SK-MEL-5 (cell line): ENCODE measurements around the gene BAIAP3. TPM values are rescaled to one million over a fixed set of nuclear protein-coding genes. Genes with fewer than 3 reads are reported as not detected.

Source experiments
- DNase-seq: peaks from one replicate; pipeline ENCODE4 v3.0.0-alpha.2; 2016; ENCODE audit warnings: low read depth, low spot score
- in situ Hi-C: cut with HindIII; loops from 2 replicates; pipeline ENCODE4 v1.10.0; 2016; ENCODE audit warnings: low sequenced_read_pairs, high pct_unique_total_duplicates, low pct_unique_long_range_greater_than_20kb
- total RNA-seq: library from RNA; depleted of rRNA; stranded (reverse); fragments of >200 nt; shearing (Covaris generic); gene quantifications from 2 replicates; pipeline ENCODE4 v1.2.3, GENCODE V29; 2014

BAIAP3 gene
- total RNA-seq, 1 experiment from 2014 or later, result 1.2 TPM

DNA sequence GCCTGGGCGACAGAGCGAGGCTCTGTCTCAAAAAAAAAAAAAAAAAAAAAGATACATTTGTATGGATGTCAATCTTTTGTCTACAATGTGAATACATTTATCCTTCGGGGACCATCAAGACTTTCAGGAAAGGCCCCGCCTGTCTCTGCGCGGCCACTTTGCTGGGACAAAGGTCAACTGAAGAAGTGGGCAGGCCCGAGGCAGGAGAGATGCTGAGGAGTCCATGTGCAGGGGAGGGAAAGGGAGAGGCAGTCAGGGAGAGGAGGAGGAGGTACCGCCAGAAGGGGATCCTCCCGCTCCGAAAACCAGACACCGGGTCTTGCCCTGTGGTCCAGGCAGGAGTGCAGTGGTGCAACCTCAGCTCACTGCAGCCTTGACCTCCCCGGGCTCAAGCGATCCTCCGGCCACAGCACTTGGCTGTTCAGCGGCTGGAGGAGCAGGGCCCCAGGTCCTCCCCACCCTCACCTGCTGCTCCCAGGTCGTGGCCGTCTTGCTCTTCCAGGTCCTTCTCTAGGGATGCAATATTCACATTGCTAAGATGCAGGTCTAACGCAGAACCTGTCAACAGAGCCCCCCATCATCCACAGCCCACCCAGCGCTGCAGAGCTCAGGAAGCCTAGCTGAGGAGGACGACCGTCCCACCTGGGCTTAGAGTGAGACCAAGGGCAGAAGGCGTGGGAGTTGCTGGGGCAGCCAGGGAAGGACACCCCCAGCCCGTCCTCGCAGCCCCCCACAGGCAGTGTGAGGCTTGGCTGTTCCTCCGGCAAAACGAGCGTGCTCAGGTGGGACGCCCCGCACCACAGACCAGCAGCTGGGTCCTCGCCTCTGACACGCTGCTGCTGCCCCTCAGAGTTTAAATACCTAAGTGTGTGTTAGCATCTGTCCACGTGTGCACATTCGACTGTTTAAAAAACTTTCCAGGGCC, 37.9 kb downstream of the BAIAP3 start:
- DNase-seq, result no peak
- in situ Hi-C loops, result no loop called here

DNA sequence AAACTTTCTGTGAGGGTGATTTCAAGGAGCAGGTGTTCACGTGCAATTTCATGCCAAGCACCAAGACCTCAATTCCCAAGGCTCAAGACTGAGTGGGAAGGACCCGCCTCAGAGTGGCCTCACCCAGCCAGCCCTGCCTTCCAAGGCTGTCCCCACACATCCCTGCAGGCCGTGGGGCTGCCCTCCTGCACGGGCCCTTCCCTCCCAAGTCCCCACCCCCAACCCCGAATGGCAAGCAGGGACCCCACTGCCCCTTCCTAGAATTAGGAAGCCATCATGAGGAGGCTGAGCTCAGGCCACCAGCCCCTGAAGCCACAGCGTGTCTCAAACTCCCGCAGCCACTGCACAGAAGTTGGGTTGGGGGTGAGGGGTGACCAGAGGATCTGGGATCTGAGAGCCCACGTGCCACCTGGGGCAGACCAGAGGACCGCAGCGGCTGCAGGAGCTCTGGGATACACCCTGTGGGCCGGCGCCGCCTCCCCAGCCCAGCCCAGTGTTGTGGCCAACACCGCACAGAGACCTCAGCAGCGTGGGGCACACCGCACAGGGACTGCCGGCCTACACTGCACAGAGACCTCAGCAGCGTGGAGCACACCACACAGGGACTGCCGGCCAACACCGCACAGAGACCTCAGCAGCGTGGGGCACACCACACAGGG, 39.0 kb downstream of the BAIAP3 start:
- no peak for DNase-seq
- in situ Hi-C loops, result no loop called here

DNA sequence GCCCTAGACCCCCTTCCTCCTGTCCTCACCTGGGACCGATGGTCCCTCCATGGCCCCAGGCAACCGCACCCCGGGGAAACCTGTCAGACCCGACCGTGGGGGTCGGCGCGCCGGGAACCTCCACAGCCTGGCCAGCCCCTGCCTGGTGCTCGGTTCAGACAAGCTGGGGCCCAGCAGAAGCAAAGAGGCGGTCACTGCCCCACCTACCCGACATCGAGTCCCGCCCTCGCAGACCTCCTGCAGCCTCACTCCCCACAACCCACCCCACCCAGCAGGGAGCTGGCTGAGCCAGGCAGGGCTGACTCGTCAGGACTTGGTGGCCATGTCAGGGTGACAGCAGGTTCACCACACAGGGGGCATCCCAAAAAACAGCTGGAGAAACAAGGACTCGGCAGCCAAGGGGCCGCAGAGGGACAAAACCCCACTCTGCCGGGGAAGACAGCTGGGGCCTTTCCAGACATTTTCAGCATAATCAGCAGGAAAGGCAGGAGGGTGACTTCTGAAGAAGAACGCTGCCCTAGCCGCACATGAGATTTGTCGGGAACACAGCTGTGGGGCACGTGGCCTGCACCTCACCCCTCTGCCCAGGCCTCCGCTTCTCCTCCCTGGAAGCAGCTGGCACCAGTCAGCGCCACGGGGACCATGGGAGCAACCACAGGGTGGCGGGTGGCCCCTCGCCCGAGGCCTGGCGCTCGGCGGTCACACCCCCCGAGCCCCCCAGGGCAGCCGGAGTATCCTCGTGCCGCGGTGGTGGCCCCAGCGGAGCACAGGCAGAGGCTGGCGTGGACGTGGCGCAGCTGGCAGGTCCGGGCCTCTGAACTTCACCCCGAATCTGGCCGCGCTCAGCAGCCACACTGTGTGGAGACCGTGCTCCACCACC, 41.2 kb downstream of the BAIAP3 start:
- no peak for DNase-seq
- in situ Hi-C loops, result no loop called here

DNA sequence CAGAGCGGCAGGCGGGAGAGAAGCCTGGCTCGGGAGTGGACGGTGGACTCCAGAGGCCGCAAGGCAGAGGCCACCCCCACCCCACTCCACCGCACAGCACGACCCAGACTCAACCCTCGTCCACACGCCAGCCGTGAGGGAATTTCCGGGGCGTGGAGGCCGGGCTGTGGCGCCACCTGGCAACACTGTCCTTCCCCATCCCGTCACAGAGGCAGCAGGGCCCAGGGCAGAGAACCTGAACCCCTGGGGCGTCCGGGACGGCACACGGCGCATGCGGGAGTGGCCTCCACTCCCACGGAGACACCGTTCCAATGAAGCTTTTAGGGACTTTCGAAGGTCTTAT, 41.8 kb downstream of the BAIAP3 start:
- in situ Hi-C loops, result no loop called here
- DNase-seq, result no peak

DNA sequence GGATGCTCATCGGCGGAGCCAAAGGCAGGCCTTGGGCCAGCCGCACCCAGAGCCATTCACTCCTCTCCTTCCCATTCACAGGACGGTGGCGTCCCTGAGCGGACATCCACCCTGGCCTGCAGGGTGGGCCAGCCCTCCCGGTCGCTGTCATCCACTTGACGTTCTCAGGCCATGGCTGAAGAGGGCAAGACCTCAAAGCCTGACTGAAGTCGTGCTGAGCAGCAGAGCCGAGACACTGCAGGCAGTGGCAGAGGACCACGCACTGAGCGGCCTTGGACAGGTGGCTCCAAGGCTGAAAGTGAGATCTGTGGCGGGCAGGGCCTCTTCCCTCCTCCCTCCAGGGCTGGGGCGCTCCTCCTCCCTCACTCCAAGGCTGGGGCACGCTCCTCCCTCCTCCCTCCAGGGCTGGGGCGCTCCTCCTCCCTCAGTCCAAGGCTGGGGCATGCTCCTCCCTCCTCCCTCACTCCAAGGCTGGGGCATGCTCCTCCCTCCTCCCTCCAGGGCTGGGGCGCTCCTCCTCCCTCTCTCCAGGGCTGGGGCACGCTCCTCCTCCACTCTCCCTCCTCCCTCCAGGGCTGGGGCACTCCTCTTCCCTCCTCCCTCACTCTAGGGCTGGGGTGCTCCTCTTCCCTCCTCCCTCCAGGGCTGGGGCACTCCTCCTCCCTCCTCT, 42.4 kb downstream of the BAIAP3 start:
- in situ Hi-C loops, result no loop called here
- DNase-seq, result no peak

DNA sequence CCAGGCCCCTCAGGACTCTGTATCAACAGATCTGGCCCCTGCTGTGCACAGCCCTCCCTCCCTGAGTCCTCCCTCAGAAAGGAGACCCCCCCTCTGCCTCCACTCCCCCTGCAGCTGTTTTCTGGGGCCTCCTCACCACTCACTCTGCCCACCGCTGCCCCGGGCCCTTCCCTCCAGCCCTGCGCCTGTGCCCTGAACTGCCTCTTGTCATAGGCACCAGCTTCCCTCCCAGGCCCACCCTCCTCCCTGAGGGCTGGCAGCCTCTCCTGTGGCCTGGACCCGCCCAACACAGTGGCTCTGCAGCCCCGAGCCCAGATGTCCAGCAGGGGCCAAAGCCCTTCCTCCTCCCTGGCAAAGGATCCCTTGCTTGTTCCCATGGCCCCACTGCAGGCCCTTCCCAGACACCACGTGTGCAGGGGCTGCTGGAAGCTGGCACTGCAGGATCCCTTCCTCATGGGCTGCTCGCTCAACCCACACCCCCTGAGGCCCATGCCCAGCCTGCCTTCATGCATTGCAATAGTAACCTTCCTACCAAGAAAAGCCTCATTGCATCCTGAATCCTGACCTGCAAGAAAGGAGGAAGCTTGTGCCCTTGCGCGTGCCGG, 44.1 kb downstream of the BAIAP3 start:
- in situ Hi-C loops, result no loop called here
- DNase-seq, result no peak

DNA sequence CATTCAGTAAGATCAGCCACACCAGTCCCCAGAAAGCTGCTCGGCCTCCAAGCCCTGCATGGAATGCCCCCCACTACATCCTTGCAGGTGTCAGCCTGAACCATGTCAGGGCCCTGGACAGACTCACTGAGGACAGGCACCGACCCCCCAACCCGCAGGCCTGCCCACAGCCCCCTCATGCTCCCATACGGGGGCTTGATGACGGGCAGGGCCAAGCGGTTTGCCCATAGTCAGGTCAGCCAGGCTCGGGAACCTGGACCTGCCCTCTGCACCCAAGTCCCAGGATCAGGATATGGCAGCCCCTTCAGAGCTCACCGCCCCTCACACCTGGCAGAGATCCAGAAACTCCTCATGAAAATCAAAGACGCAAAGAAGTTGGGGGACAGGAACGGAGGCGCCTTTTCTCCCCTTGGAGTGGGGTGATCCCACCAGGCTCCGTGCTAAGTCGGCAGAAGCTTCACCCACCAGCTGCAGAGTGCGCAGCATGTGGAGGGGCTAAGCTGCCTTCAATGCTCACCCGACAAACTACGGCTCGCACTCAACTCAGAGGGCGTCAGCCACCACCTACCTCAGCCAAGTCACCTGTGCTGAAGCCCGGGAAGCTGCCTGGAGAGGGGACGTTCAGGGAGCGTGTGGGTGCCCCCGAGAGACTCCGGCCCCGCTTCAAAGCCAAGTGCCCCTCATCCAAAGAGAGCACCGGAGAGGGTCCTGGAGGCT, 44.8 kb downstream of the BAIAP3 start:
- no peak for DNase-seq
- in situ Hi-C loops, result no loop called here

DNA sequence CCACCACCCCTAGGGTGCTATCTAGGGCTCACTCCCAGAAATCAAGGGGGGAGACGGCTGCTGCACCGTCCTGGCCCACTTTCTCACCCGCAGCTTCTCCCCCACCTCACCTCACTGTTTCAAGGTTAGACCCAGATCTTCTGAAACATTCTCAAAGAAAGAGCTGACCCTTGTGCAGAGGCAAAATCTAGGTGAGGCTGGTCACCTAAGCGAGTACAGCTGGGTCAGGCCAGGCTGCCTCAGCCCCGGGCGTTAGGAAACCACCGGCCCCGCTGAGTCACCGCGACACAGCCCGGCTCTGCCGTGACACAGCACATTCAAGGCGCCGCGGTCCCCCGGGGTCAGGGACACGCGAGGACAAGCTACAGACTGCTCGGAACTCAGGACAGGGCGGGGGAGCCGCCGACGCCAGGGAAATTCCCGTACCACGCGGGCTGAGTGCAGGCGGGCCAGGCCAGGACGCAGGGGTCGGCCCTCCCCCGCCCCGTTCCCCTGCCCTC, 45.4 kb downstream of the BAIAP3 start:
- peak; percentile 41 for DNase-seq
- in situ Hi-C loops, result no loop called here

DNA sequence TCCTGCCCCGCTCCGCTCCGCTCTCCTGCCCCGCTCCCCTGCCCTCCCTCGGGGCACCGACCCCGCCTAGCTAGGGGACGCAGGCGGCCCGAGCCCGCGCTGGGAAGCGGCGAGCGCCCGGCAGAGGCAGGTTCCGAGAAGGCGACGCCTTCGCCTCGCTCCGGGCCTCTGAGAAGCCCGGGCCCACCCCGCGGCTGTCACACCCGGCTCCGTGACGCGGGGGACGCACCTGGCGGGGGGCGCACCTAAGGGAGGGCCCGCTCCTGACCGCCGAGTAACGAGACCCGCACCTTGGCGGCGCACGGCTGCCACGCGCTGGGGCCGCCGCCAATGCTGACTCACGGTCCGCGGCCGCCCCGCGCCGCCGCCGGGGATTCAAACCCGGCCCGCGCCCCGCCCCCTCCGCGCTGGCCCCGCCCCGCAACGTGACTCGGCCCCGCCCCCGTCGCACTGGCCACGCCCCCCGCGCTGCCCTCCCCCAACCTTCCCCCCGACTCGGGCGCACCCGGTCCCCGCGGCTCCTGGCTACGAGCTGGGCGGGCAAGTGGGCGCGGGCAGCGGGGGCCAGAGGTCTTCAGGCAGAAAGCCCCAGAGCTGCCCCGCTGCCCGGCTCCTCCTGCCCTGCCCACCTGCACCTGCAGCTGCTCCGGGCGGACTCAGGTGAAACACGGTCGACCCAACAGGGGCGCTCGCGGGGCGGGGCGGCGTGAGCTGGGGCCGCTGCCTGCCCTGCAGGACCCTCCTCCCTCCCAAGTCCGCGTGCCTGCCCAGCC, 46.0 kb downstream of the BAIAP3 start:
- peak; percentile 41 for DNase-seq
- in situ Hi-C loops, result no loop called here

DNA sequence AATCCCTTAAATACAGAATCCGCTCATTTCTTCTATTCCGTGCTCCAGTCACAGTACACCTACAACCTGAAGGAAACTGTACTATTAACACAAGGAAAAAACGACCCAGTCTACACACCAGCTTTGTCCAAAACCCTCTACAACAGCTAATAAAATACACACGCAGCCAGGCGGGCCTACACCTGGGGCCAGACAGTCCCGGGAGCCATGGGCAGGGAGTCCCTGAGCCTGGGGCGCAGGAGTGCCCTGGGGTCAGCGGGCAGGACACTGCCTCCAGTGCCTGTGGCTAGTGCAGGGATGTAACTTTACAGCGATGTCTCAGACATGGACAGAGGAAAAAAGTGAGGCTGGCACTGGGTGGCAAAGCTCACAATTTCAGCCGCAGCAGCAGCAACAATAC, 46.8 kb downstream of the BAIAP3 start:
- DNase-seq, result no peak
- in situ Hi-C loops, result no loop called here

DNA sequence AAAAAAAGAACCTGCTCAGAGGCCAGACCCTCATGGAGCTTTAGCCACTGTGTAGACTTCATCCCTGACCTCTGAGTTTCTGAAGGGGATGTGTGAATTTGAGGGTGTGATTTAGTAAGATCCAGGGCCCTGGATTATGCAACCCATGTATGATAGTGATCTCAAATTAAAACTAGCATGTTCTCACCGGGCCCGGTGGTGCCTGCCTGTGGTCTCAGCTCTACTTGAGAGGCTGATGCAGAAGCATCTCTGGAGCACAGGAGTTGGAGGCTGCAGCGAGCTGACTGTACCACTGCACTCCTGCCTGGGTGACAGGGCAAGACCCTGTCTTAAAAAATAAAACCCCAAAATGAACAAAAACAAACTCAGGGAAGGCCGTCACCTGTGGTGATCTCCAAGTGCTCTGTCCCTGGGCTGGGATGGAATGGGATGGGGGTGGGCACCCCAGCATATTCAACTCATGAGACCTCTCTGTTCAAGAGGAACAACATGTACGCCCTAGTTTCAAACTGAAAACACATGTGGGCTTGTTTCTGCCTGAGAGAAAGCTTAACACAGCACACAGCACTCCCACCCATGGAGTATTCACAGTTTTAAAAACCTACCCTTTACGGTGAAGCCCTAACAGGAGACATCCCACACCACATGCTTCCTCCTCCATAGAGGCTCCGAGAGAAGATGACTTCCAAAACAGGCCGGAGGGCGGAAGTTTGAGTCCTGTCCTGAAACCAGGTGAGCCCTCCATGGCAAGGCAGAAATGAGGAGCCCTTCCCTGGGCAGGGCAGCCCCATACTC, 48.4 kb downstream of the BAIAP3 start:
- in situ Hi-C loops, result no loop called here
- no peak for DNase-seq

DNA sequence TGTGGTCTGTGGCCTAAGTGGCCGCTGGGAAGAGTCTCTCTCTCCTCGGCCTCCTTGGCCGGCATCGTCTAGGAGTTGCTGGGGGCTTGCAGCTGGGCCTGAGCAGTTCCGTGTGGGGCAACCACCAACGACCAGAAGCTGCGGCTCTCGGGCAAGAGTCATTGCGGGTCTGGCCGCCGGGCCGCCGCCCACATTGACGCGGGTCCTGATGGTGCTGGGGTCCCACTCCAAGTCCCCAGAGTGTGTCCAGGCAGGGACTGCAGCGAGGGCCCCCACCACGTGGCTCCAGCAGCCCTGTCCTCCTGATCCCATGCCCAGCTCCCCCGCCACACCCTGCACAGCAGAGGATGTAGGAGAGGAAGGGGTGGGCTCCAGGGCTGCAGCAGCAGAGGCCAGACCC, 50.1 kb downstream of the BAIAP3 start:
- in situ Hi-C loops, result no loop called here
- DNase-seq, result no peak

DNA sequence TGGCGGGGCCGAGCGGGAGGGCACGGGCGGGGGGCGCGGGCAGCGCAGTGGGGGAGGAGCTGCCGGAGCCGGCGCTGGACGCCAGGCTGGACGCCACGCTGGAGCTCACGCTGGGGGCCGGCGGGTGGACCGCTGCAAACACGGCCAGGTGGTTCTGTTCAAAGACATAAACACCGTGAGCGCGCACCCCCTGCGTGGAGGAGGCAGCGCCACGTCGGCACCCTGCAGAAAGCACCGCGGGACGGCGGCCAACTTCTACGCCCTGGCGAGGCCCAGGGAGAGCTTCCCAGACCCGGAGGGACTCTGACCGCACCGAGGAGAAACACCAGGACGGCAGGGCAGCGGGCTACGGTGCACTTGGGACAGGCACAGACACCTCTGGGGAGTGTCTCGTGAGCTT, 51.8 kb downstream of the BAIAP3 start:
- no peak for DNase-seq
- in situ Hi-C loops, result no loop called here

DNA sequence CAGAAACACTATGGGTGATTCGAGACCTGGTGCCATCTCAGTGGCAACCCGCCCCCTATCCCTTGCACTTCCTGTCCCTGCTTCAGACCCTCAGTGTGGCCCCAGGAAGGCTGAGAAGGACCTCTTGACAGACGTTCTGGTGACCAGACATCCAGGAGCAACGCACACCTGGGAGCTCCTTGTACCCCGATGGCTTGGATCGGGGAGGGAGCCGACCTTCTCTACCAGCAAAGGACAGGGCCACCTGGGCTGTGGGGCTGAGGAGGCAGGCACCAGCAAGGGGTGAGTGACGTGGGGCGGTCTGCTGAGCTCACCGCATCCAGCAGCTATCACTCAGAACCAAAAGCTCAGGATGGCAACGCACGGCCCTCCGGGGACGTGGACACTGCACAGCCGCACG, 53.9 kb downstream of the BAIAP3 start:
- in situ Hi-C loops, result no loop called here
- no peak for DNase-seq

DNA sequence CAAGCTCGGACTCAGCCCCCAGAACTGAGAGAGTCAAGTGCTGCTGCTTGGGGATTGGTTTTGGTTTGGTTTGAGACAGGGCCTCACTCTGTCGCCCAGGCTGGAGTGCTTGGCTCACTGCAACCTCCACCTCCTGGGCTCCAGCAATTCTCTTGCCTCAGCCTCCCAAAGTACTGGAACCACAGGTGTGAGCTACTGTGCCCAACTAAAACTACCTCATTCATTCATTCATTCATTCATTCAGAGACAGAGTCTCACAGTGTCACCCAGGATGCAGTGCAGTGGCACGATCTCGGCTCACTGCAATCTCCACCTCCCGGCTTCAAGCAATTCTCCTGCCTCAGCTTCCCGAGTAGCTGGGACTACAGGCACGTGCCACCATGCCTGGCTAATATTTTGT, 56.3 kb downstream of the BAIAP3 start:
- DNase-seq, result no peak
- in situ Hi-C loops, result no loop called here
